Measurements from ENCODE around the gene DUSP28. TPM values are rescaled to one million over a fixed set of nuclear protein-coding genes. Genes with fewer than 3 reads are reported as not detected.

Gene DUSP28
- total and polyA plus RNA-seq, 2 of the 13 experiments (the other 11 are each of a cell fraction or from before 2014, with no cell fraction given) = 5.2 to 8.6 TPM

DNA sequence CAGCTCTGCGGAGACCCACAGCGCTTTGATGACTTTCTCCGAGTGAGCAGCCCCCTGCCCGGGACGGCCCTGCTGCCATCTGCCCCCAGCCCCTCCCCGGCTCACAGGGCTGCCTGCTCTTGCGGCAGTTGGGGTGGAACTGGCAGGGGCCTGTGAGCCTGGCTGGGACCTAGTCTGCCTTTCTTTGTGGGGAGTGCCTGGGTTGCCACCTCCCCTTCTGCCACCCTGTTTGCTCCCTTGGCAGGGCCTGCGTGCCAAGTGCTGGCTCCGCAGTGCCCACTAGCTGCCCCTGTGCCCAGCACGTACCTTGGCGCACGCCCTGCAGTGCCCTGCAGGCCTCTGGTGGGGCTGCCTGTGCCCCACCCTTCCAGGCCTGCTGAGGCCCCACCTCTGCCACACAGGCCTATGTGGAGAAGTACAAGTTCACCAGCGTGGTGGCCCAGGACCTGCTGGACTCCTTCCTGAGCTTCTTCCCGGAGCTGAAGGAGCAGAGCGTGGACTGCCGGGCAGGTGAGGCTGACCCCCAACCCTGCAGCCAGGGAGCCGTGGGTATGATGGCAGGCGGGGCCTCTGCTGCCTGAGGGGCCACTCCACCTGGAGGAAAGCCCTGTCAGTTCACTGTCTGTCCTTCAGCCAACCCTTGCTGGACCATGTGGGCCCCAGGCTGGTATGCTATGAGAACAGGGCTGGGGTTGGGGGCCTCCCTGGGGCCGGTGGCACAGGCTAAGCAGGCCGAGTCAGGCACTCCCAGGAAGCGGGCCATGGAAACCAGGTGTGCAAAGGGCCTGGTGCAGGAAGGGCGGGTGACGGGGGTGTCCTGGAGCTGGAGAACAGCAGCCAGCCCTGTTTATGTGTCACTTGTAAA is 15.2 kb downstream of the DUSP28 start (continued):
- TF ChIP-seq PHF5A (CRISPR knock-in tag; IDR thresholded peaks at IDR 0.05; ENCODE audit: low read depth, unreplicated experiment) (no peak), ISL2 (CRISPR knock-in tag; IDR thresholded peaks at IDR 0.05) (no peak), ZNF274 (CRISPR knock-in tag; IDR thresholded peaks at IDR 0.05) (no peak; the same call in 1 of the 2 replicates), KDM5B (CRISPR knock-in tag; IDR thresholded peaks at IDR 0.05; ENCODE audit: borderline replicate concordance) (0 out of 2 replicates have a peak, but pooled peaks have one; percentile 45), ZNF891 (CRISPR knock-in tag; IDR thresholded peaks at IDR 0.05) (0 out of 2 replicates have a peak, but pooled peaks have one; percentile 23), PAF1 (CRISPR knock-in tag; IDR thresholded peaks at IDR 0.05) (0 out of 2 replicates have a peak, but pooled peaks have one; percentile 49), CTCF (CRISPR knock-in tag; IDR thresholded peaks at IDR 0.05) (no peak), ZNF550 (CRISPR knock-in tag; IDR thresholded peaks at IDR 0.05; ENCODE audit: borderline replicate concordance) (no peak), TBP (CRISPR knock-in tag; IDR thresholded peaks at IDR 0.05) (no peak), SNAPC2 (CRISPR knock-in tag; IDR thresholded peaks at IDR 0.05) (no peak), IRF2 (CRISPR knock-in tag; IDR thresholded peaks at IDR 0.05) (no peak), MAX (IDR thresholded peaks at IDR 0.05) (no peak), SOX13 (IDR thresholded peaks at IDR 0.05) (no peak), SOX13 (CRISPR knock-in tag; conservative IDR thresholded peaks at IDR 0.05 in 1 of 2, IDR thresholded peaks at IDR 0.05 in 1 of 2) (no peak), ATM (IDR thresholded peaks at IDR 0.05; ENCODE audit: borderline replicate concordance) (no peak), TOE1 (CRISPR knock-in tag; IDR thresholded peaks at IDR 0.05) (no peak), ZNF329 (CRISPR knock-in tag; IDR thresholded peaks at IDR 0.05; ENCODE audit: low read depth) (no peak), MTF1 (CRISPR knock-in tag; IDR thresholded peaks at IDR 0.05) (no peak)
- TF ChIP-seq, protein P1, sequence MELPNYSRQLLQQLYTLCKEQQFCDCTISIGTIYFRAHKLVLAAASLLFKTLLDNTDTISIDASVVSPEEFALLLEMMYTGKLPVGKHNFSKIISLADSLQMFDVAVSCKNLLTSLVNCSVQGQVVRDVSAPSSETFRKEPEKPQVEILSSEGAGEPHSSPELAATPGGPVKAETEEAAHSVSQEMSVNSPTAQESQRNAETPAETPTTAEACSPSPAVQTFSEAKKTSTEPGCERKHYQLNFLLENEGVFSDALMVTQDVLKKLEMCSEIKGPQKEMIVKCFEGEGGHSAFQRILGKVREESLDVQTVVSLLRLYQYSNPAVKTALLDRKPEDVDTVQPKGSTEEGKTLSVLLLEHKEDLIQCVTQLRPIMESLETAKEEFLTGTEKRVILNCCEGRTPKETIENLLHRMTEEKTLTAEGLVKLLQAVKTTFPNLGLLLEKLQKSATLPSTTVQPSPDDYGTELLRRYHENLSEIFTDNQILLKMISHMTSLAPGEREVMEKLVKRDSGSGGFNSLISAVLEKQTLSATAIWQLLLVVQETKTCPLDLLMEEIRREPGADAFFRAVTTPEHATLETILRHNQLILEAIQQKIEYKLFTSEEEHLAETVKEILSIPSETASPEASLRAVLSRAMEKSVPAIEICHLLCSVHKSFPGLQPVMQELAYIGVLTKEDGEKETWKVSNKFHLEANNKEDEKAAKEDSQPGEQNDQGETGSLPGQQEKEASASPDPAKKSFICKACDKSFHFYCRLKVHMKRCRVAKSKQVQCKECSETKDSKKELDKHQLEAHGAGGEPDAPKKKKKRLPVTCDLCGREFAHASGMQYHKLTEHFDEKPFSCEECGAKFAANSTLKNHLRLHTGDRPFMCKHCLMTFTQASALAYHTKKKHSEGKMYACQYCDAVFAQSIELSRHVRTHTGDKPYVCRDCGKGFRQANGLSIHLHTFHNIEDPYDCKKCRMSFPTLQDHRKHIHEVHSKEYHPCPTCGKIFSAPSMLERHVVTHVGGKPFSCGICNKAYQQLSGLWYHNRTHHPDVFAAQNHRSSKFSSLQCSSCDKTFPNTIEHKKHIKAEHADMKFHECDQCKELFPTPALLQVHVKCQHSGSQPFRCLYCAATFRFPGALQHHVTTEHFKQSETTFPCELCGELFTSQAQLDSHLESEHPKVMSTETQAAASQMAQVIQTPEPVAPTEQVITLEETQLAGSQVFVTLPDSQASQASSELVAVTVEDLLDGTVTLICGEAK (IDR thresholded peaks at IDR 0.05) = no peak
- TF ChIP-seq, protein P1 (CRISPR knock-in tag; IDR thresholded peaks at IDR 0.05) = 0 out of 2 replicates have a peak, but pooled peaks have one; percentile 7
